Ascending aorta (tissue), 2 donors: ENCODE measurements around the gene SIMC1. TPM values are rescaled to one million over a fixed set of nuclear protein-coding genes. Genes with fewer than 3 reads are reported as not detected.

Experiments
- DNase-seq, 2 donors: peaks; one replicate each; pipeline ENCODE4 v3.0.0-alpha.2; 2019; ENCODE audit warnings: low spot score in 2 of 2
- H3K27ac ChIP-seq, 2 donors: fragments of 200-600 bp; sonication (generic); one replicate each; pipeline ENCODE4 v1.5.1; 2016 to 2017; ENCODE audit warnings: mild to moderate bottlenecking in 1 of 2
- H3K27me3 ChIP-seq: fragments of 200-600 bp; sonication (generic); one replicate; pipeline ENCODE4 v1.5.1; 2017
- H3K36me3 ChIP-seq, 2 donors: fragments of 200-600 bp; sonication (generic); one replicate each; pipeline ENCODE4 v1.5.1; 2016
- H3K4me1 ChIP-seq, 2 donors: fragments of 200-600 bp; sonication (generic); one replicate each; pipeline ENCODE4 v1.5.1; 2016 to 2017; ENCODE audit warnings: mild to moderate bottlenecking in 1 of 2
- H3K4me3 ChIP-seq, 2 donors: fragments of 200-600 bp; sonication (generic); one replicate each; pipeline ENCODE4 v1.5.1; 2016 to 2017; ENCODE audit warnings: mild to moderate bottlenecking in 1 of 2
- H3K9me3 ChIP-seq, 2 donors: fragments of 200-600 bp; sonication (generic); one replicate each; pipeline ENCODE4 v1.5.1; 2016
- CTCF ChIP-seq, 3 experiments: fragments of 200-600 bp in 2 of 3; fragments of 450-650 bp in 1 of 3; sonication (generic) in 2 of 3; IDR thresholded peaks; one replicate each; pipeline ENCODE4 v1.5.1; 2016 to 2019; ENCODE audit warnings: antibody characterized with exemption in 3 of 3, mild to moderate bottlenecking in 1 of 3, moderate library complexity in 1 of 3
- intact Hi-C: fragments of 100-400 bp; cut with DNase I; formaldehyde crosslinking; loops from one replicate; pipeline ENCODE4 v1.15.1; 2023
- total RNA-seq: library from RNA; depleted of rRNA; stranded (reverse); fragments of >200 nt; gene quantifications from one replicate; pipeline ENCODE4 v1.1.0, GENCODE V29; 2016

SIMC1 gene
- total RNA-seq, 1 donor from 2014 or later: 3.7 TPM

- DNase-seq: no peak
- Histone ChIP-seq H3K27me3 (no peaks in the 10 kb centered on the region), H3K4me3 (no peak overlapping the region), H3K27ac (no peak overlapping the region), H3K4me1 (no peaks in the 10 kb centered on the region), H3K9me3 (no peaks in the 10 kb centered on the region), H3K36me3 (peaks cover 25 to 39% of the 10 kb centered on the region in 2 donors)
- intact Hi-C loops: no loop called here
- no peak for TF ChIP-seq CTCF (IDR thresholded peaks at IDR 0.05)
Measured at GRCh38 chr5:176341325-176342157, 103.3 kb downstream of the SIMC1 start.

- intact Hi-C loops: no loop called here
- no peak overlapping the region for H3K27ac ChIP-seq
- no peaks in the 10 kb centered on the region for H3K27me3 ChIP-seq
- H3K4me1 ChIP-seq: no peaks in the 10 kb centered on the region
- no peak for DNase-seq
- H3K9me3 ChIP-seq: no peaks in the 10 kb centered on the region
- H3K4me3 ChIP-seq: no peak overlapping the region
- TF ChIP-seq CTCF (IDR thresholded peaks at IDR 0.05): no peak
- peaks cover 31 to 39% of the 10 kb centered on the region in 2 donors for H3K36me3 ChIP-seq
Measured at GRCh38 chr5:176342158-176342483, 103.9 kb downstream of the SIMC1 start.

GRCh38 chr5:176342766-176343458 is 104.7 kb downstream of the SIMC1 start:
- H3K4me3 ChIP-seq: no peak overlapping the region
- DNase-seq: no peak
- peaks cover 31 to 41% of the 10 kb centered on the region in 2 donors for H3K36me3 ChIP-seq
- H3K27ac ChIP-seq: no peak overlapping the region
- H3K4me1 ChIP-seq: no peaks in the 10 kb centered on the region
- intact Hi-C loops: no loop called here
- no peaks in the 10 kb centered on the region for H3K27me3 ChIP-seq
- H3K9me3 ChIP-seq: no peaks in the 10 kb centered on the region
- TF ChIP-seq CTCF (IDR thresholded peaks at IDR 0.05): no peak

GRCh38 chr5:176350416-176350815 is 112.2 kb downstream of the SIMC1 start:
- no peak for DNase-seq
- Histone ChIP-seq H3K36me3 (peaks cover 81 to 98% of the 10 kb centered on the region in 2 donors), H3K9me3 (no peaks in the 10 kb centered on the region), H3K4me3 (no peak overlapping the region), H3K4me1 (no peaks in the 10 kb centered on the region), H3K27me3 (no peaks in the 10 kb centered on the region), H3K27ac (no peak overlapping the region)
- TF ChIP-seq CTCF (IDR thresholded peaks at IDR 0.05): no peak
- intact Hi-C loops: no loop called here

GRCh38 chr5:176352116-176352878 is 114.1 kb downstream of the SIMC1 start:
- no peak overlapping the region for H3K27ac ChIP-seq
- H3K4me3 ChIP-seq: no peak overlapping the region
- intact Hi-C loops: no loop called here
- H3K36me3 ChIP-seq: peaks cover 67 to 90% of the 10 kb centered on the region in 2 donors
- TF ChIP-seq CTCF (IDR thresholded peaks at IDR 0.05): no peak
- no peaks in the 10 kb centered on the region for H3K4me1 ChIP-seq
- no peaks in the 10 kb centered on the region for H3K27me3 ChIP-seq
- DNase-seq: no peak
- no peaks in the 10 kb centered on the region for H3K9me3 ChIP-seq
